ENCODE data around the gene HLCS.

DNA sequence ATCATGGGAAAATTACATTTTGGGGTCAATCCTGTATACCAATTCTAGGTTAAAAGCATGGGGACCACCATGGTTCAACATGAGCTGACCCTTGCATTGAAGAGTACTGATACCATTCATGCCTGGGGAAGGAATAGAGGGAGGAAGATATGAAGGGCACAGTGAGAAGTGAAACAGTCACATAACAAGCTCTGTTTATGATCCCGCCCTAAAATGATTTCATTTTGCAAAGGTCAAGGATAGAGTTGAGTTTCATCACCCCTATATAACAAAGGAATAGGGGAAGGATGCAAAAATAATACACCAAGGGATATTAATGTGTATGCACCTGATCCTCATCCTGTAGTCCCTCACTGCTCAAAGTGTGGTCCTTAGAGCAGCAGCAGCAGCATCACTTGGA is 2.5 kb upstream of the HLCS start:
- TF ChIP-seq JUN (IDR thresholded peaks at IDR 0.05; ENCODE audit: low read depth, low read length) (no peak), YY1 (IDR thresholded peaks at IDR 0.05; ENCODE audit: low read depth, low read length) (no peak)

Measured in H1 (cell line).